Measurements from ENCODE around the gene PLA2G4F.

PLA2G4F gene

DNA sequence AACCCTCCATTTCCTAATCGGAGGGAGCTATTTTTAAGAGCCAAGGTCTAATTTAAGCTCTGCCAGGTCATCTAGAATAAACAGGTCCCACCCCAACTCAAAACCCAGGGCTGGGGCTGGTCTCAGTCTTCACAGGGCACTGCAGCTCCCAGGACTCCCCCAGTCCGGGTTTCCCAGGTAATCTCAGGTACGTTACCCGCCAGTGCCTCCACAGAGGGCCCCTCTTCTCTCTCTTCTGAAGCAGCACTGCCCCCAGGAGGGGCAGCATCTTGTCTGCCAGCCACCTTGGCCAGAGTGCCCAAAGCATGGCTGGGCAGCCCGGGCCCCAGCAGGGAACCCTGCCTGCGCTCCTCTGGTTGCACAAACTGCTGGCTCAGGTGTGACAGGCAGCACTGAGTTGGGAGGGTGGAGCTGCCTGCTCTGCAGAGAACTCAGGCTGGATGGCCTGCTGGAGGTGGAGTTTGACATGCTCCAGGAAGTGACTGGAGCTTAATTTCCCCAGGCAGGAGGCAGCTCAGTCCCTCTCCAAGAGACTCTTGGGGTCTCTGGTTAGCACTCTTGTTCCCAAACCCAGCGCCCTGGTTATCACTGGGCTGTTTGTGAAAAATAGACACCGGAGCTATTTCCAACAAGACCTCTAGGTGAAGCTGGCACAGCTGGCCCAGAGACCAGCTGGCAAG lies at the start of gene PLA2G4F:
Gene PLA2G4F (minus strand): TSS at position 394 of the 680 bp plus-strand sequence. CDS start 87 bp downstream, at position 307.
- FAIRE-seq = no peak

DNA sequence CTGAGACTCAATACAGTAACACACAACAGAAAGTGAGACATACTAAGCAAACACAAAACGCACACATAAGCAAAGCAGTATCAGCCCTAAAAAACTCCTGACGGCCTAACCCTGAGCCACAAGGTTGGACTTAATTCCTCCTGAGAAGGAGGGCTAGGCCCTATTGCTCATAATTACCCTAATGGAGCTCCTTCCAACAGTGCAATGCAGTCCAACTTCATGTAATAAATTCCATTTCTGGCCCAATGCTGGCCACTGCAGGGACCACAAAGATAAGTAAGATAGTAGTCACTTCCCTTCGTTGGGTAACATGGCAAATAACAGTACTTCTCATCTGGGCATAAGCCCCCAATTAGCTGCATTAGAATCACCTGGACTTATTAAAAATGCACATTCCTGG lies 47.5 kb upstream of the PLA2G4F start:
- FAIRE-seq = no peak

DNA sequence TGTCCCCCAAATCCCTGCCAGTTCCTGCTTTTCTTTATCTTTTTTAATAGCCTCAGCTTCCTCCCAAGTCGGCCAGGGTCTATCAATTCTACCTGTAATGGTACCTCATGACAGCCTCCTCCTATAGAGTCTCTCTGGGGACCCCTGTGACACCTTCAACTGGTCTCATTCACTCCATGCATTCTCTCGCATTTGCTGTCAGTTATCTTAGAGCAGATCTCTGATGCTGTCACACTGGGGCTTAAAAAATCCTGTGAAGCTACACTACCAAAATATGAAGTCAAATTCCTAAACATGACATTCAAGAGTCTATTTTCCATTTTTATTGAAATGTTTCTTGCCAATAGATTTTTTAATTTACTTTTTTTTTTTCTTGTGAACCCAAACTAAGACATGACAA lies 46.2 kb upstream of the PLA2G4F start:
- no peak for FAIRE-seq

DNA sequence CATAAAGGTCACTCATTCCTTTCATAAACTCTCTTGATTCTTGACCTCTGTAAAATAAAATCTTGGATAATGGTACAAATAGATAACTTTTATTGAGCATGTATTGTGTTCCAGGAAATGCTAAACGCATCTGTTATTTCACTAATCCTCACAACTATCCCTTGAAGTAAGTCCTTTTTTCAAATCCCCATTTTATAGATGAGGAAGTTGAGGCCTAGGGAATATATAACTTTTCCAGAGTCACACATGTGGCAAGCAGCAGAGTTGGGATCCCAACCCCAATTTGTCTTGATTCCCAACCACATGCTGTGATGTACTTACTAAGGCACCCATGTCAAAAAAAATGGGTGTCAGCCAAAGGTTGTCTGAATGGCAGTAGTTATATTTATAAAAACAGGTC lies 45.4 kb upstream of the PLA2G4F start:
- no peak for FAIRE-seq

GRCh38 chr15:42199126-42199525 lies 42.7 kb upstream of the PLA2G4F start:
- FAIRE-seq = no peak

- no peak for FAIRE-seq
These were observed 42.1 kb upstream of the PLA2G4F start for GRCh38 chr15:42198516-42198915.

DNA sequence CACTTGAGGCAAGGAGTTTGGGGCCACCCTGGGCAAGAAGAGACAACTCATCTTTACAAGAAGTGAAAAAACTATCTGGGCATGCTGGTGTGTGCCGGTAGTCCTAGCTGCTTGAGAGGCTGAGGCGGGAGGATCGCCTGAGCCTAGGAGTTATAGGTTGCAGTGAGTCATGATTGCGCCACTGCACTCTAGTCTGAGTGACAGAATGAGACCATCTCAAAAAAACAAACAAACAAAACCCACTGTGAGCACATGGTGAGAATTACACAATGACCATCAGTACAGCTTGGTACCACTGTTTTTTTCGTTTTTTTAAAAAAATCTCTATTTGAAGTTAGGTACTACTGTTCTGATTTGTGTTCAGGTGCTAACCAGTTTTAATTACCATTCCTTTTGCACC lies 38.1 kb upstream of the PLA2G4F start:
- FAIRE-seq = no peak

- FAIRE-seq = no peak
These were observed 36.9 kb upstream of the PLA2G4F start for GRCh38 chr15:42193383-42193782.

GRCh38 chr15:42191610-42192346 lies 35.3 kb upstream of the PLA2G4F start:
- FAIRE-seq = no peak

GRCh38 chr15:42190370-42190769 lies 33.9 kb upstream of the PLA2G4F start:
- no peak for FAIRE-seq

- no peak for FAIRE-seq
These were observed 29.4 kb upstream of the PLA2G4F start for GRCh38 chr15:42185801-42186200.

GRCh38 chr15:42184736-42185135 lies 28.3 kb upstream of the PLA2G4F start:
- FAIRE-seq = no peak

DNA sequence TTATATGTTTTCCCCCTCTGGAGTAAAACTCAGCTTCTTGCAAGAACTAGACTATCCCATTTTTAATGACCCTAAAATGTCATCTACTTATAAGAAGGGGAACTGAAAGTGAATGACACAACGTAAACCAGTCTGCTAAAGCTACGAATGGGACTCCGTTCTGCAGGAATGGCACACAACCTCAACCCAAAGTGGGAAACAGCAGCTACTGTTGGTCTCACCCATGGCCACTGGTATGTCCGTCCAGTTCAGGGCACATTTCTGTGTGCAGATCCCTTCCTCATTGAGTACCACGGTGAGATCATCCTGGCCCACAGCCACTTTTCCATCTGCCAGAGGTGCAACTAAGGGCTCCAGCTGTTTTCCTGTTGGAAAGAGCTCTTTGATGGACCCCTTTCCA lies 27.9 kb upstream of the PLA2G4F start:
- FAIRE-seq = no peak

DNA sequence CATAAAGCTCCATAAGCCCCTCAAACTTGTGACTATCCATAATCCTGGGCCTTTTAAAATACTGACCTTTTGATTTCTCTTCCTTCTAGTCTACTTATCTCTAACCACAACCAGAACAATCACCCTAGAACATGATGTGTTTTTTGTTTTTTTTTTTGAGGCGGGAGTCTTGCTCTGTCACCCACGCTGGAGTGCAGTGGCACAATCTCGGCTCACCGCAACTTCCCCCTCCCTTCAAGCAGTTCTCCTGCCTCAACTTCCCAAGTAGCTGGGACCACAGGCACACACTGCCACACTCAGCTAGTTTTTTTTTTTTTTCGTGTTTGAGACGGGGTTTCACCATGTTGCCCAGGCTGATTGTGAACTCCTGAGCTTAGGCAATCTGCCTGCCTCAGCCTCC lies 26.5 kb upstream of the PLA2G4F start:
- FAIRE-seq = no peak

DNA sequence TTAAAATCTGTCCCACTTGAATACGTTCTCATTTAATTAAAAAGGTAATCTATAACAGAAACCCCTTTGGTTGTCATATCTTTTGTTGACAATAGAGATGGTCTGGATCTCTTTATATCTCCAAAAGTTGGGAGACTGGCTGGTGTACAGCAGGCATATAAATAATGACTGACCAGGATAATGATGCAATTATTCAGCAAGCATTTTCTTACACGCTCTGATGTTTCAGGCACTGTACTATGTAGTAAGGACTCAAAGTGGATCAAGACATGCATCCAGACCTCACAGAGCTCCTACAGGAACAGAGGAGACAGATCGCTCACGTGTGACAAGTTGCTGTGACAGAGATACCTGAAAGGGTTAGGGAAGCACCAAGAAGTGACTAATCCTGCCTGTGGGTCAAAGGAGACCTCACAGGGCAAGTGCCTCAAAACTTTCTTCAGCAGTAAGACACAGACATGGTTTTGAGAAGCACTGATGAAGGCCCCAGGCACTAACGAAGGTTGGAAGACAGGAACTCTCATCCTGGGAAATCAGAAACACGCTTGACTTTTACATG lies 26.0 kb upstream of the PLA2G4F start:
- FAIRE-seq = no peak

- no peak for FAIRE-seq
These were observed 21.6 kb upstream of the PLA2G4F start for GRCh38 chr15:42178056-42178455.

GRCh38 chr15:42175671-42176070 lies 19.2 kb upstream of the PLA2G4F start:
- FAIRE-seq = no peak

- no peak for FAIRE-seq
These were observed 16.0 kb upstream of the PLA2G4F start for GRCh38 chr15:42172475-42172874.

- no peak for FAIRE-seq
These were observed 15.4 kb upstream of the PLA2G4F start for GRCh38 chr15:42171795-42172194.

- no peak for FAIRE-seq
These were observed 14.7 kb upstream of the PLA2G4F start for GRCh38 chr15:42171122-42171521.

- FAIRE-seq = no peak
These were observed 9.9 kb upstream of the PLA2G4F start for GRCh38 chr15:42166225-42166940.

GRCh38 chr15:42165106-42165505 lies 8.7 kb upstream of the PLA2G4F start:
- no peak for FAIRE-seq

- FAIRE-seq = no peak
These were observed 7.6 kb upstream of the PLA2G4F start for GRCh38 chr15:42163947-42164550.
